Parathyroid adenoma (tissue), 2 donors: Measurements from ENCODE around the gene ARHGAP26.

Experiments used
- H2AFZ ChIP-seq: fragments of 300-600 bp; sonication (generic); one replicate; pipeline ENCODE4 v1.7.0; 2017; ENCODE audit warnings: antibody characterized with exemption, mild to moderate bottlenecking
- H3K27ac ChIP-seq: fragments of 300-600 bp; sonication (generic); one replicate; pipeline ENCODE4 v1.7.0; 2017
- H3K27me3 ChIP-seq: fragments of 300-600 bp; sonication (generic); one replicate; pipeline ENCODE4 v1.7.0; 2017; ENCODE audit warnings: low read length; ENCODE audit not compliant: control insufficient read depth, insufficient read depth
- H3K36me3 ChIP-seq: fragments of 300-600 bp; sonication (generic); one replicate; pipeline ENCODE4 v1.7.0; 2017; ENCODE audit warnings: low read length; ENCODE audit not compliant: control insufficient read depth, insufficient read depth
- H3K4me1 ChIP-seq: fragments of 300-600 bp; sonication (generic); one replicate; pipeline ENCODE4 v1.7.0; 2017; ENCODE audit warnings: control low read depth
- H3K4me2 ChIP-seq: fragments of 300-600 bp; sonication (generic); one replicate; pipeline ENCODE4 v1.7.0; 2017; ENCODE audit warnings: low read length
- H3K4me3 ChIP-seq: fragments of 300-600 bp; sonication (generic); one replicate; pipeline ENCODE4 v1.7.0; 2017; ENCODE audit warnings: low read depth, low read length
- H3K79me2 ChIP-seq: fragments of 300-600 bp; sonication (generic); one replicate; pipeline ENCODE4 v1.7.0; 2017; ENCODE audit warnings: control low read depth
- H3K9ac ChIP-seq: fragments of 300-600 bp; sonication (generic); one replicate; pipeline ENCODE4 v1.7.0; 2017; ENCODE audit warnings: mild to moderate bottlenecking
- H3K9me3 ChIP-seq: fragments of 300-600 bp; sonication (generic); one replicate; pipeline ENCODE4 v1.7.0; 2017; ENCODE audit warnings: low read length; ENCODE audit not compliant: control insufficient read depth
- CTCF ChIP-seq: fragments of 300-600 bp; sonication (generic); IDR thresholded peaks from one replicate; pipeline ENCODE4 v1.7.0; 2017; ENCODE audit warnings: antibody characterized with exemption, mild to moderate bottlenecking
- donor health status: primary hyperparathyroidism.

Gene ARHGAP26

DNA sequence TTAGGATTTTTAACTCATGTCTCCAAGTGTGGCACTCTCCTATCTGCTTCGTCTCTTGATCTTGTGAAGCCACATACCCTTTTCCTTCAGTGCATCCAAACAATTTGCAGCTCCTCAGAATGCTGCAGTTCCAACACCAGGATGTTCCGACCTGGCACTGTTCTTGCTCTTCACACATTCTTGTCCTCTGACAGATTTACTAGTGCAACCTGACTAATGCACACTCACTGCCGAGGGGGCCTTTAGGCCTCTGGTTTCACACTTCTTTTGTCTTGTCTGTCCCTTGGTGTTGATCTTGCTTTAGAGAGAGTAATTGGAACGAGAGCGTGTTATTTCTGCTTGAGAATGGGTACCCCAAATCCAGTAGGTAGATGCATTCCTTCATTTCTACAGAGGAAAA, 15.0 kb downstream of the ARHGAP26 start:
- no peaks in the 10 kb centered on the region for H3K27me3 ChIP-seq
- no peak overlapping the region for H2AFZ ChIP-seq
- no peaks in the 10 kb centered on the region for H3K36me3 ChIP-seq
- H3K27ac ChIP-seq, result no peak overlapping the region
- peaks cover 4% of the 10 kb centered on the region for H3K79me2 ChIP-seq
- no peak for TF ChIP-seq CTCF
- H3K9ac ChIP-seq, result no peak overlapping the region
- no peaks in the 10 kb centered on the region for H3K9me3 ChIP-seq
- no peaks in the 10 kb centered on the region for H3K4me1 ChIP-seq
- H3K4me2 ChIP-seq, result no peak overlapping the region
- H3K4me3 ChIP-seq, result no peak overlapping the region

DNA sequence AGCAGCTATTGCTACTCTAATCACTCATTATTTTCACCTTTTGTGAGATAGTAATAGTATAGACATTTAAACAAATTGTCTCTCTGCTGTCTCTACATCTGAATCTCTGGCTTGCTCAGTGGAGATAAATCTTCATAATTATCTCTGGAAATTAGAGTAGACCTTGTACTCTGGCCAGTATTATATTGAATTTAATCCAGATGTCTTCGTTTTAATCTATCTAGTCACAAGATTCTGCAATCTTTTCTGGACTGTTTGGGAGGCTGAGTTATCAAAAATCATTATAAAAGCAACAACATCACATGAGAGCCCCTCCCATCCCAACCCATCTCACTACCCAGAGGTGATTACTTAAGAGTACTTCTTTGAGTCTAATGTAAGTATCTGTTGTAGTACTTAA, 19.0 kb downstream of the ARHGAP26 start:
- H3K9ac ChIP-seq, result no peak overlapping the region
- H2AFZ ChIP-seq, result no peak overlapping the region
- no peak overlapping the region for H3K4me2 ChIP-seq
- H3K27ac ChIP-seq, result no peak overlapping the region
- peaks cover 4% of the 10 kb centered on the region for H3K79me2 ChIP-seq
- H3K9me3 ChIP-seq, result no peaks in the 10 kb centered on the region
- no peaks in the 10 kb centered on the region for H3K4me1 ChIP-seq
- H3K27me3 ChIP-seq, result no peaks in the 10 kb centered on the region
- H3K36me3 ChIP-seq, result no peaks in the 10 kb centered on the region
- TF ChIP-seq CTCF, result no peak
- no peak overlapping the region for H3K4me3 ChIP-seq

DNA sequence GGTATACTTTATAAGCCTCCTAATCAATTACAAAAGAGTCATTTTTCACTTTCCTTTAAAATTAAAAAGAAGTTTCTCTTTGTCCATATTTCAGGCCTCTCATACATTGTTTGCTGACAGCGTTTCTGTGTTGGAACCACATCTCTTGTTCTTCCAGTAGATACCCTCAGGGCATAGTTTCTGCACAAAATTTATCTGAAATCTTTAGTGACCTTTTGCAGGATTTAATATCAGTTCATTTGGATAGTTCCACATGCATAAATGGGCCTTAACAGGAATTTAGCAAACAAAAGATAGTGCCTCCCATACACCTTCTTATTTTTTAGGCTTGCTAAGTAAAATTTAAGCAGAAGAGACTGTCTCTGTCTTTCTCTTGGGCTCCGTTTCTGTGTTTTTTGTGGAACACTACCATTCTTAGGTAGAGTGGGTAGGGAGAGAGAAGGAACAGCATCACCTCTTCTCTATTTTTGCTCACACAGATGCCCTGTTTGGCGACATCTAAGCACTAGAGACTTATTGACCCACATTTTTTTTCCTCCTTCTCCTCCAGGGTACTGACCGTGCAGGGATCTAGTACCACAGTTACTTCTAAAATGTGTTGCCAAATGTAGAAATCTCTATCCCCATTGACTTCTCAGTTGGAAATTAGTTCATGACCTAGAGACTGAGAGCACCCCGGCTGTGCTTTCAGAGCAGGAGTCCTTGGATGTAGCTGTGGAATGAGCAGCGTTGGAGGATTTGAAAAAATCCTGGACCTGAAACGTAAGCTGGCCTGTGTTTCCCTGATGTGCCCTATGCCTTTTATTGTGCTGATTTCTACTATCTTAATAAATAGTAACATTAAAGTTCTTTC, 22.1 kb downstream of the ARHGAP26 start:
- H3K9me3 ChIP-seq, result no peaks in the 10 kb centered on the region
- H2AFZ ChIP-seq, result no peak overlapping the region
- peaks cover 4% of the 10 kb centered on the region for H3K79me2 ChIP-seq
- no peak overlapping the region for H3K27ac ChIP-seq
- no peak for TF ChIP-seq CTCF
- no peak overlapping the region for H3K9ac ChIP-seq
- H3K27me3 ChIP-seq, result no peaks in the 10 kb centered on the region
- H3K36me3 ChIP-seq, result no peaks in the 10 kb centered on the region
- H3K4me1 ChIP-seq, result no peaks in the 10 kb centered on the region
- H3K4me3 ChIP-seq, result no peak overlapping the region
- H3K4me2 ChIP-seq, result no peak overlapping the region

GRCh38 chr5:142792865-142793232, 22.7 kb downstream of the ARHGAP26 start:
- H3K9me3 ChIP-seq, result no peaks in the 10 kb centered on the region
- H3K9ac ChIP-seq, result no peak overlapping the region
- no peak overlapping the region for H3K4me3 ChIP-seq
- H3K36me3 ChIP-seq, result no peaks in the 10 kb centered on the region
- H3K27me3 ChIP-seq, result no peaks in the 10 kb centered on the region
- no peaks in the 10 kb centered on the region for H3K4me1 ChIP-seq
- H3K4me2 ChIP-seq, result no peak overlapping the region
- no peak overlapping the region for H3K27ac ChIP-seq
- H2AFZ ChIP-seq, result no peak overlapping the region
- TF ChIP-seq CTCF, result no peak
- peaks cover 4% of the 10 kb centered on the region for H3K79me2 ChIP-seq

GRCh38 chr5:142794537-142794936, 24.4 kb downstream of the ARHGAP26 start:
- no peak overlapping the region for H2AFZ ChIP-seq
- no peak overlapping the region for H3K4me2 ChIP-seq
- H3K4me1 ChIP-seq, result no peaks in the 10 kb centered on the region
- H3K4me3 ChIP-seq, result no peak overlapping the region
- TF ChIP-seq CTCF, result no peak
- H3K9me3 ChIP-seq, result no peaks in the 10 kb centered on the region
- H3K79me2 ChIP-seq, result no peaks in the 10 kb centered on the region
- H3K36me3 ChIP-seq, result no peaks in the 10 kb centered on the region
- H3K9ac ChIP-seq, result no peak overlapping the region
- H3K27me3 ChIP-seq, result no peaks in the 10 kb centered on the region
- H3K27ac ChIP-seq, result no peak overlapping the region
